ENCODE data around the gene MRPS18A.

GRCh38 chr6:43713643-43714310, 26.2 kb upstream of the MRPS18A start:
- TF ChIP-seq CTCF (IDR thresholded peaks at IDR 0.05) (no peak), POLR2A (IDR thresholded peaks at IDR 0.05) (no peak), POLR2AphosphoS5 (IDR thresholded peaks at IDR 0.05; ENCODE audit: insufficient read depth in 1 of 2, low read depth in 1 of 2) (no peak)

All from vagina (tissue), 2 donors.